Dendritic cell treated with granulocyte-macrophage colony-stimulating factor and Interleukin-4, amounts not matched to agents 40 ng/mL and 50 ng/mL, for 4 days (primary cell): ENCODE measurements around the gene NQO1.
A peak's percentile ranks its signal among the peaks of the same experiment; 100 is the strongest.
"Not testable (repeated sequence)": the region's sequence is repeated elsewhere in the genome, so short reads cannot be mapped to it uniquely, and the experiment has no call there.

ENCODE experiments used
- H3K27ac Mint-ChIP-seq: one replicate; pipeline ENCODE4 v1.8.0; 2022; ENCODE audit warnings: mild to moderate bottlenecking, mixed read lengths
- H3K27me3 Mint-ChIP-seq: one replicate; pipeline ENCODE4 v1.8.0; 2022; ENCODE audit warnings: mild to moderate bottlenecking, mixed read lengths
- H3K36me3 Mint-ChIP-seq: one replicate; pipeline ENCODE4 v1.8.0; 2022; ENCODE audit warnings: low read depth, mixed read lengths
- H3K4me1 Mint-ChIP-seq: one replicate; pipeline ENCODE4 v1.8.0; 2022; ENCODE audit warnings: low read depth, mixed read lengths
- H3K4me3 Mint-ChIP-seq: one replicate; pipeline ENCODE4 v1.8.0; 2022; ENCODE audit warnings: mild to moderate bottlenecking, moderate library complexity, mixed read lengths
- H3K9me3 Mint-ChIP-seq: one replicate; pipeline ENCODE4 v1.8.0; 2022; ENCODE audit warnings: mixed read lengths
- intact Hi-C: fragments of 100-400 bp; cut with micrococcal nuclease; formaldehyde crosslinking; loops from one replicate; pipeline ENCODE4 v1.15.0; 2022

The NQO1 gene

GRCh38 chr16:69726313-69727060 lies at the start of gene NQO1:
TSS of gene NQO1 (minus strand) at chr16:69726560. CDS start at chr16:69726439, 121 bp downstream.
- Mint-ChIP-seq H3K9me3 (no peaks in the 10 kb centered on the region), H3K36me3 (peaks cover 11% of the 10 kb centered on the region), H3K4me3 (peak within 1 kb of the TSS; percentile 90), H3K27ac (peak within 1 kb of the TSS; percentile 95), H3K27me3 (no peaks in the 10 kb centered on the region), H3K4me1 (peaks cover 34% of the 10 kb centered on the region)
- intact Hi-C loops, result loop anchor here (1.0 kb wide), 1 partner anchor 28 kb away; the partner anchor contains the start of gene NOB1

GRCh38 chr16:69775563-69775962 lies 49.2 kb upstream of the NQO1 start:
- peaks cover 33% of the 10 kb centered on the region for H3K4me1 Mint-ChIP-seq
- intact Hi-C loops, result no loop called here
- no peak overlapping the region for H3K4me3 Mint-ChIP-seq
- H3K36me3 Mint-ChIP-seq, result peaks cover 41% of the 10 kb centered on the region
- peaks cover 27% of the 10 kb centered on the region for H3K9me3 Mint-ChIP-seq
- H3K27me3 Mint-ChIP-seq, result no peaks in the 10 kb centered on the region
- no peak overlapping the region for H3K27ac Mint-ChIP-seq

- peaks cover 29% of the 10 kb centered on the region for H3K36me3 Mint-ChIP-seq
- no peak overlapping the region for H3K27ac Mint-ChIP-seq
- intact Hi-C loops, result no loop called here
Observed at GRCh38 chr16:69773260-69773947, 47.0 kb upstream of the NQO1 start.

GRCh38 chr16:69771651-69771967 lies 45.2 kb upstream of the NQO1 start:
- no peak overlapping the region for H3K4me3 Mint-ChIP-seq
- intact Hi-C loops, result no loop called here
- no peak overlapping the region for H3K27ac Mint-ChIP-seq
- peaks cover 26% of the 10 kb centered on the region for H3K36me3 Mint-ChIP-seq
- peaks cover 48% of the 10 kb centered on the region for H3K4me1 Mint-ChIP-seq
- peaks cover 27% of the 10 kb centered on the region for H3K9me3 Mint-ChIP-seq
- no peaks in the 10 kb centered on the region for H3K27me3 Mint-ChIP-seq

More at GRCh38 chr16:69773260-69773947, 47.0 kb upstream of the NQO1 start:
- Mint-ChIP-seq H3K4me1 (peaks cover 37% of the 10 kb centered on the region), H3K27me3 (no peaks in the 10 kb centered on the region), H3K4me3 (no peak overlapping the region), H3K9me3 (peaks cover 27% of the 10 kb centered on the region)

- Mint-ChIP-seq H3K27ac (no peak overlapping the region), H3K4me3 (no peak overlapping the region), H3K27me3 (no peaks in the 10 kb centered on the region), H3K4me1 (peaks cover 55% of the 10 kb centered on the region), H3K36me3 (peaks cover 21% of the 10 kb centered on the region), H3K9me3 (peaks cover 8% of the 10 kb centered on the region)
- intact Hi-C loops, result no loop called here
Observed at GRCh38 chr16:69769404-69769803, 43.0 kb upstream of the NQO1 start.

- Mint-ChIP-seq H3K27ac (no peak overlapping the region), H3K4me1 (peaks cover 53% of the 10 kb centered on the region)
Observed at GRCh38 chr16:69768666-69769065, 42.3 kb upstream of the NQO1 start.

GRCh38 chr16:69767459-69768229 lies 41.3 kb upstream of the NQO1 start:
- Mint-ChIP-seq H3K36me3 (peaks cover 15% of the 10 kb centered on the region), H3K9me3 (no peaks in the 10 kb centered on the region), H3K4me3 (no peak overlapping the region), H3K27ac (no peak overlapping the region), H3K27me3 (no peaks in the 10 kb centered on the region), H3K4me1 (peaks cover 51% of the 10 kb centered on the region)
- intact Hi-C loops, result no loop called here

More at GRCh38 chr16:69768666-69769065, 42.3 kb upstream of the NQO1 start:
- H3K36me3 Mint-ChIP-seq, result peaks cover 15% of the 10 kb centered on the region
- no peaks in the 10 kb centered on the region for H3K27me3 Mint-ChIP-seq
- peaks cover under 1% of the 10 kb centered on the region for H3K9me3 Mint-ChIP-seq
- intact Hi-C loops, result no loop called here
- H3K4me3 Mint-ChIP-seq, result no peak overlapping the region

- peaks cover 21% of the 10 kb centered on the region for H3K36me3 Mint-ChIP-seq
- peak overlapping the region; percentile 81 for H3K4me3 Mint-ChIP-seq
- no peaks in the 10 kb centered on the region for H3K27me3 Mint-ChIP-seq
- H3K9me3 Mint-ChIP-seq, result no peaks in the 10 kb centered on the region
- peak overlapping the region; percentile 93 for H3K27ac Mint-ChIP-seq
- H3K4me1 Mint-ChIP-seq, result peaks cover 36% of the 10 kb centered on the region
- intact Hi-C loops, result no loop called here
Observed at GRCh38 chr16:69763599-69763942, 37.2 kb upstream of the NQO1 start.

GRCh38 chr16:69762814-69763598 lies 36.6 kb upstream of the NQO1 start:
- peaks cover 21% of the 10 kb centered on the region for H3K36me3 Mint-ChIP-seq
- peaks cover 2% of the 10 kb centered on the region for H3K27me3 Mint-ChIP-seq
- peaks cover 33% of the 10 kb centered on the region for H3K4me1 Mint-ChIP-seq
- intact Hi-C loops, result no loop called here
- H3K27ac Mint-ChIP-seq, result peak overlapping the region; percentile 93
- H3K4me3 Mint-ChIP-seq, result peak overlapping the region; percentile 89
- H3K9me3 Mint-ChIP-seq, result no peaks in the 10 kb centered on the region

GRCh38 chr16:69761983-69762813 lies 35.8 kb upstream of the NQO1 start, which contains the start of gene WWP2:
TSS of gene WWP2 (plus strand) at chr16:69762332. CDS start at chr16:69787011, 24,679 bp downstream.
- peak within 1 kb of the TSS; percentile 89 for H3K4me3 Mint-ChIP-seq
- H3K9me3 Mint-ChIP-seq, result no peaks in the 10 kb centered on the region
- H3K27me3 Mint-ChIP-seq, result peaks cover 3% of the 10 kb centered on the region
- H3K36me3 Mint-ChIP-seq, result peaks cover 21% of the 10 kb centered on the region
- intact Hi-C loops, result no loop called here
- H3K4me1 Mint-ChIP-seq, result peaks cover 25% of the 10 kb centered on the region
- H3K27ac Mint-ChIP-seq, result peak within 1 kb of the TSS; percentile 93

- H3K36me3 Mint-ChIP-seq, result peaks cover 20% of the 10 kb centered on the region
- H3K27ac Mint-ChIP-seq, H3K27me3 Mint-ChIP-seq, intact Hi-C loops, H3K4me3 Mint-ChIP-seq, H3K9me3 Mint-ChIP-seq: not testable (repeated sequence)
- peaks cover 21% of the 10 kb centered on the region for H3K4me1 Mint-ChIP-seq
Observed at GRCh38 chr16:69757375-69757774, 31.0 kb upstream of the NQO1 start.

- intact Hi-C loops, result no loop called here
- Mint-ChIP-seq H3K36me3 (peaks cover 21% of the 10 kb centered on the region), H3K4me3 (no peak overlapping the region), H3K27ac (no peak overlapping the region), H3K9me3 (no peaks in the 10 kb centered on the region), H3K4me1 (peaks cover 23% of the 10 kb centered on the region), H3K27me3 (peaks cover 6% of the 10 kb centered on the region)
Observed at GRCh38 chr16:69756705-69757104, 30.3 kb upstream of the NQO1 start.
